SK-N-SH (cell line): ENCODE results near the gene GREM2. TPM values are rescaled to one million over a fixed set of nuclear protein-coding genes. Genes with fewer than 3 reads are reported as not detected.

ENCODE experiments used
- CTCF ChIA-PET: fragments of 300-600, 350-600 bp; formaldehyde crosslinking; extraction: SDS; loops from one replicate; lab custom pipeline; 2021; lab: Yijun Ruan, JAX
- POLR2A ChIA-PET: fragments of 350-600 bp; sonication (Branson Sonifier 250); formaldehyde crosslinking; extraction: SDS; loops from one replicate; lab custom pipeline; 2020; ENCODE audit warnings: antibody characterized with exemption, inconsistent platforms; lab: Yijun Ruan, JAX
- DNase-seq: peaks from one replicate; pipeline ENCODE4 v3.0.0; 2012
- H2AFZ ChIP-seq: fragments of 200-600 bp; sonication (generic); 2 replicates; pipeline ENCODE4 v1.8.1; 2016; ENCODE audit warnings: antibody characterized with exemption, mild to moderate bottlenecking, low read depth
- H3F3A ChIP-seq: fragments of 200-600 bp; sonication (generic); replicated peaks from 2 replicates; pipeline ENCODE3; 2016; ENCODE audit warnings: antibody characterized with exemption, mild to moderate bottlenecking; ENCODE audit not compliant: insufficient read depth
- H3K27ac ChIP-seq, 2 experiments: fragments of 200-500 bp in 1 of 2; fragments of 200-600 bp in 1 of 2; sonication (Bioruptor generic) in 1 of 2; sonication (generic), shearing (Covaris generic) in 1 of 2; 2 replicates each; pipeline versions ENCODE4 v1.5.1 to v1.6.1; 2014 to 2016; ENCODE audit warnings: low read depth in 2 of 2, inconsistent platforms in 1 of 2, low read length in 1 of 2, mild to moderate bottlenecking in 1 of 2, mixed read lengths in 1 of 2
- H3K27me3 ChIP-seq: fragments of 200-600 bp; sonication (generic), shearing (Covaris generic); 2 replicates; pipeline ENCODE4 v1.6.1; 2016; ENCODE audit warnings: mixed run types; ENCODE audit not compliant: insufficient read depth
- H3K36me3 ChIP-seq, 2 experiments: fragments of 200-500 bp in 1 of 2; fragments of 200-600 bp in 1 of 2; sonication (Bioruptor generic) in 1 of 2; sonication (generic) in 1 of 2; replicated peaks in 1 of 2; 2 replicates each; pipeline versions ENCODE3 to v1.5.1; 2014 to 2016; ENCODE audit warnings: low read length in 1 of 2, mild to moderate bottlenecking in 1 of 2; ENCODE audit not compliant: insufficient read depth in 2 of 2, control insufficient read depth in 1 of 2
- H3K4me1 ChIP-seq, 2 experiments: fragments of 200-500 bp in 1 of 2; fragments of 200-600 bp in 1 of 2; sonication (Bioruptor generic) in 1 of 2; sonication (generic), shearing (Covaris generic) in 1 of 2; 2 replicates each; pipeline versions ENCODE4 v1.5.1 to v1.6.1; 2014 to 2016; ENCODE audit warnings: low read depth in 1 of 2, low read length in 1 of 2, mixed run types in 1 of 2; ENCODE audit not compliant: insufficient read depth in 2 of 2, control insufficient read depth in 1 of 2
- H3K4me2 ChIP-seq: fragments of 200-600 bp; sonication (generic), shearing (Covaris generic); 2 replicates; pipeline ENCODE4 v1.6.1; 2017; ENCODE audit warnings: mixed run types
- H3K4me3 ChIP-seq, 2 experiments: fragments of 200-500 bp in 1 of 2; fragments of 200-600 bp in 1 of 2; sonication (Bioruptor generic) in 1 of 2; sonication (generic), shearing (Covaris generic) in 1 of 2; 2 replicates each; pipeline versions ENCODE4 v1.5.1 to v1.8.1; 2014 to 2016; ENCODE audit warnings: low read depth in 2 of 2, inconsistent platforms in 1 of 2, low read length in 1 of 2, mild to moderate bottlenecking in 1 of 2, mixed read lengths in 1 of 2, moderate library complexity in 1 of 2
- H3K79me2 ChIP-seq: fragments of 200-600 bp; sonication (generic); 2 replicates; pipeline ENCODE4 v1.8.1; 2017; ENCODE audit warnings: mild to moderate bottlenecking; ENCODE audit not compliant: insufficient read depth
- H3K9ac ChIP-seq: fragments of 200-600 bp; sonication (generic); 2 replicates; pipeline ENCODE4 v1.6.1; 2017; ENCODE audit warnings: mixed run types
- H3K9me2 ChIP-seq: fragments of 200-600 bp; sonication (generic); 2 replicates; pipeline ENCODE4 v1.6.1; 2017; ENCODE audit warnings: mixed run types
- H3K9me3 ChIP-seq: fragments of 200-600 bp; sonication (generic); 2 replicates; pipeline ENCODE4 v1.6.1; 2017; ENCODE audit warnings: mixed run types, mild to moderate bottlenecking, moderate library complexity
- H4K20me1 ChIP-seq: fragments of 200-600 bp; sonication (generic); 2 replicates; pipeline ENCODE4 v1.6.1; 2017; ENCODE audit warnings: mild to moderate bottlenecking, mixed run types; ENCODE audit not compliant: insufficient read depth
- CHD2 ChIP-seq: fragments of 150-350 bp; IDR thresholded peaks from 2 replicates; pipeline ENCODE4 v1.6.1; 2018; ENCODE audit warnings: low read length; ENCODE audit not compliant: partially characterized antibody
- ELF1 ChIP-seq: IDR thresholded peaks from 2 replicates; pipeline ENCODE4 v1.4.0; 2012
- FOSL2 ChIP-seq: IDR thresholded peaks from 2 replicates; pipeline ENCODE4 v1.4.0; 2012; ENCODE audit warnings: low read depth, mild to moderate bottlenecking, moderate library complexity, borderline replicate concordance
- GATA2 ChIP-seq: sonication (generic); formaldehyde crosslinking; IDR thresholded peaks from 2 replicates; pipeline ENCODE4 v1.5.0; 2020; ENCODE audit warnings: mild to moderate bottlenecking, missing genetic modification reagents
- IRF3 ChIP-seq: fragments of 150-350 bp; IDR thresholded peaks from 2 replicates; pipeline ENCODE4 v1.6.1; 2016; ENCODE audit warnings: mild to moderate bottlenecking, low read depth, low read length
- JUND ChIP-seq: IDR thresholded peaks from 2 replicates; pipeline ENCODE4 v1.4.0; 2012
- MAX ChIP-seq: IDR thresholded peaks from 2 replicates; pipeline ENCODE4 v1.4.0; 2012; ENCODE audit warnings: low read depth
- MEF2A ChIP-seq: IDR thresholded peaks from 2 replicates; pipeline ENCODE4 v1.4.0; 2012; ENCODE audit warnings: low read depth, borderline replicate concordance
- MXI1 ChIP-seq: IDR thresholded peaks from 2 replicates; pipeline ENCODE4 v1.6.1; 2012; ENCODE audit warnings: mild to moderate bottlenecking, low read depth, low read length, improper control_type of control experiment
- NFIC ChIP-seq: IDR thresholded peaks from 2 replicates; pipeline ENCODE4 v1.4.0; 2012; ENCODE audit warnings: borderline replicate concordance
- PBX3 ChIP-seq: IDR thresholded peaks from 2 replicates; pipeline ENCODE4; 2012
- RAD21 ChIP-seq: IDR thresholded peaks from 2 replicates; pipeline ENCODE4 v1.6.1; 2012; ENCODE audit warnings: mild to moderate bottlenecking, low read length
- RCOR1 ChIP-seq: fragments of 150-350 bp; IDR thresholded peaks from 2 replicates; pipeline ENCODE4 v1.6.1; 2017; ENCODE audit warnings: antibody characterized with exemption, low read length
- REST ChIP-seq: IDR thresholded peaks from 2 replicates; pipeline ENCODE4 v1.6.1; 2012; ENCODE audit warnings: mild to moderate bottlenecking, low read depth, low read length, moderate library complexity
- RXRA ChIP-seq: IDR thresholded peaks from 2 replicates; pipeline ENCODE4 v1.4.0; 2012; ENCODE audit warnings: low read depth, mild to moderate bottlenecking, borderline replicate concordance
- SMC3 ChIP-seq: IDR thresholded peaks from 2 replicates; pipeline ENCODE4 v1.6.1; 2012; ENCODE audit warnings: low read depth, low read length, improper control_type of control experiment
- USF2 ChIP-seq: fragments of 150-350 bp; IDR thresholded peaks from 2 replicates; pipeline ENCODE4 v1.6.1; 2017; ENCODE audit warnings: antibody characterized with exemption, low read length, low read depth, borderline replicate concordance
- ZBTB33 ChIP-seq: IDR thresholded peaks from 2 replicates; pipeline ENCODE4 v1.4.0; 2012; ENCODE audit warnings: low read depth, borderline replicate concordance
- WGBS: methylation state at CpG from one replicate; pipeline ENCODE4 v1.1.6; 2017; ENCODE audit warnings: low lambda C conversion rate; 5-methylcytosine and 5-hydroxymethylcytosine counted together
- polyA plus RNA-seq, 3 experiments: library from polyadenylated mRNA; depleted of rRNA; stranded (reverse); fragments of >200 nt; gene quantifications; 2 replicates each; pipeline ENCODE4 v1.2.3, GENCODE V29; 2012

Gene GREM2
- polyA plus RNA-seq, 1 of the 3 experiments (the other 2 are of a cell fraction), result 0.94 TPM

- no peaks in the 10 kb centered on the region; the same call in 1 of the 2 replicates for H3K79me2 ChIP-seq
- H3K27me3 ChIP-seq, result no peaks in the 10 kb centered on the region
- DNase-seq, result no peak
- peaks cover 0 to 5% of the 10 kb centered on the region in 2 experiments; a peak in 2 of 4 replicates for H3K4me1 ChIP-seq
- no peak for TF ChIP-seq FOSL2
- TF ChIP-seq, all 33 proteins: peak for 0
- Histone ChIP-seq H2AFZ (no peak overlapping the region), H3K36me3 (no peaks in the 10 kb centered on the region), H3K9me2 (no peaks in the 10 kb centered on the region), H3K4me2 (no peak overlapping the region), H4K20me1 (no peaks in the 10 kb centered on the region), H3K4me3 (no peak overlapping the region), H3K27ac (no peak overlapping the region), H3K9ac (no peak overlapping the region), H3F3A (peaks cover 13% of the 10 kb centered on the region), H3K9me3 (no peaks in the 10 kb centered on the region)
- ChIA-PET CTCF (interaction anchor here (0.8 to 1.5 kb wide), 2 partner anchors 11 to 297 kb away, joined by 3 to 4 read pairs; no protein-coding TSS in a partner anchor), POLR2A (no interaction called here)
- WGBS, result 85% methylated on average over 6 of the region's 6 CpGs
Observed at GRCh38 chr1:240486611-240487010, 125.3 kb downstream of the GREM2 start.

- WGBS, result 90% methylated on average over 6 of the region's 6 CpGs
- no peaks in the 10 kb centered on the region for H3K9me3 ChIP-seq
- H4K20me1 ChIP-seq, result no peaks in the 10 kb centered on the region
- H3K36me3 ChIP-seq, result no peaks in the 10 kb centered on the region
- H3K27ac ChIP-seq, result no peak overlapping the region
- H3K4me1 ChIP-seq, result no peaks in the 10 kb centered on the region; a peak in 1 of 4 replicates
- TF ChIP-seq REST, result no peak
- no peak for TF ChIP-seq RAD21
- TF ChIP-seq IRF3, result no peak
- no peak for TF ChIP-seq GATA2 (CRISPR knock-in tag)
- TF ChIP-seq NFIC, result no peak
- TF ChIP-seq MXI1, result no peak
- no peak for TF ChIP-seq USF2
- no peak for TF ChIP-seq CHD2
- no peak for TF ChIP-seq JUND
- TF ChIP-seq SMC3, result no peak
- TF ChIP-seq MEF2A, result no peak
- TF ChIP-seq ZBTB33, result no peak
- TF ChIP-seq PBX3, result no peak
- no peak for TF ChIP-seq ELF1
- TF ChIP-seq MAX, result no peak
- no peak for TF ChIP-seq RXRA
- no peak for TF ChIP-seq FOSL2
- TF ChIP-seq RCOR1, result no peak
- H3K4me3 ChIP-seq, result no peak overlapping the region
- POLR2A ChIA-PET, result no interaction called here
- H3F3A ChIP-seq, result peaks cover 10% of the 10 kb centered on the region
- H3K9ac ChIP-seq, result no peak overlapping the region
- CTCF ChIA-PET, result no interaction called here
- no peak overlapping the region for H3K4me2 ChIP-seq
- DNase-seq, result no peak
- no peak overlapping the region for H2AFZ ChIP-seq
- H3K27me3 ChIP-seq, result no peaks in the 10 kb centered on the region
- H3K79me2 ChIP-seq, result no peaks in the 10 kb centered on the region; the same call in 1 of the 2 replicates
- no peaks in the 10 kb centered on the region for H3K9me2 ChIP-seq
Observed at GRCh38 chr1:240484804-240485443, 127.0 kb downstream of the GREM2 start.
